Ectodermal cell (in vitro differentiated cells): ENCODE data around the gene ADAMTSL4.

ENCODE experiments used
- H3K27ac ChIP-seq: 2 replicates; pipeline ENCODE4 v1.7.0; 2013; ENCODE audit warnings: mild to moderate bottlenecking, low read depth, low read length; ENCODE audit not compliant: insufficient read depth, poor library complexity, severe bottlenecking
- H3K27me3 ChIP-seq: 2 replicates; pipeline ENCODE4 v1.7.0; 2013; ENCODE audit warnings: mild to moderate bottlenecking, low read length; ENCODE audit not compliant: insufficient read depth, control insufficient read depth, poor library complexity, severe bottlenecking
- H3K36me3 ChIP-seq: one replicate; pipeline ENCODE4 v1.7.0; 2013; ENCODE audit warnings: low read length; ENCODE audit not compliant: control insufficient read depth, insufficient read depth
- H3K4me1 ChIP-seq: one replicate; pipeline ENCODE4 v1.7.0; 2013; ENCODE audit warnings: low read length; ENCODE audit not compliant: control insufficient read depth, insufficient read depth
- H3K4me3 ChIP-seq: 2 replicates; pipeline ENCODE4 v1.7.0; 2013; ENCODE audit warnings: low read depth, low read length, control low read depth; ENCODE audit not compliant: insufficient read depth
- H3K9me3 ChIP-seq: 2 replicates; pipeline ENCODE4 v1.7.0; 2013; ENCODE audit warnings: mild to moderate bottlenecking, low read length, moderate library complexity; ENCODE audit not compliant: control insufficient read depth
- WGBS, 2 experiments: methylation state at CpG; one replicate each; pipeline ENCODE4 v1.1.7; 2013; ENCODE audit warnings: missing lambda C conversion rate in 2 of 2; 5-methylcytosine and 5-hydroxymethylcytosine counted together

ADAMTSL4 gene

GRCh38 chr1:150534002-150534401, 15.2 kb upstream of the ADAMTSL4 start:
- H3K27ac ChIP-seq: no peak overlapping the region
- 78 to 81% methylated on average over 6 of the region's 6 CpGs for WGBS, 2 experiments
- H3K4me3 ChIP-seq: no peak overlapping the region
- H3K9me3 ChIP-seq: no peaks in the 10 kb centered on the region
- no peaks in the 10 kb centered on the region for H3K36me3 ChIP-seq
- peaks cover 4% of the 10 kb centered on the region for H3K4me1 ChIP-seq
- H3K27me3 ChIP-seq: no peaks in the 10 kb centered on the region

DNA sequence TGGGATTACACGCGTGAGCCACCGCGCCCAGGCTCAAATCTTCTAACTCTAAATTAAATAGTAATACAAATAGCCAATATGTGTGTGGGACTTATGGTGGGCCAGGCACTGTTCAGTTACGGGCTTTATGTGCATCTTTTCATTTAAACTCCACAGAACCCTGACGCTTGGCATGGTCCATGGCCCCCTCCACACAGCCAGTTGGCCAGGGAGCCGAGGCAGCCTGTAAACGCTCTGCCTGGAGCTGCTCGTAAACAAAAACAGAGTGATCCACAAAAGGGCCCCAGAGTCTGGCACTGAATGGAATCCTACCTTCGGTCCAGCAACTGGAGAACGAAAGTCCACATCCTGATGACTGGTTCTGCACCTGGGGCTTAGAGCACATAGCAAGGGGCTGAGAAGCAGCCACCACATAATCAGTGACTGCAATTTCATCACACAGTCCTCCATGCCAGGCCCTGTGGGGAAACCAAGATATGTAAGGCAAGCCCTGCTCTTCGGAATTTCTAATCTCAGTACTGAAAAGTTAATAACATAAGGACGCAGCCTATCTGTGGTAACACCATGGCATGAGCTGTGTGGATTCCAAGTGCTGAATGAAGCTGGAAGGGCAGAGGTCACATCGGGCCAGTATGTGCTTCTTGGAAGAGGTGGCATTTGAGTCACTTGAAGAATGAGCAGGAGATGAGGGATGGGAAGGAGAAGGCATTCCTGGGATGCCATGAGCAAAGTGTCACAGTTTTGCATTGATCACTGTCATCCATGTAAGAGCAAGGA, 13.5 kb upstream of the ADAMTSL4 start:
- H3K27me3 ChIP-seq: no peaks in the 10 kb centered on the region
- H3K4me1 ChIP-seq: peaks cover 4% of the 10 kb centered on the region
- no peak overlapping the region for H3K4me3 ChIP-seq
- no peaks in the 10 kb centered on the region for H3K9me3 ChIP-seq
- no peak overlapping the region for H3K27ac ChIP-seq
- 94% methylated on average over 14 of the region's 14 CpGs for WGBS, 2 experiments
- H3K36me3 ChIP-seq: no peaks in the 10 kb centered on the region

- no peaks in the 10 kb centered on the region for H3K27me3 ChIP-seq
- no peaks in the 10 kb centered on the region for H3K9me3 ChIP-seq
- H3K27ac ChIP-seq: no peak overlapping the region
- H3K36me3 ChIP-seq: no peaks in the 10 kb centered on the region
- no peak overlapping the region for H3K4me3 ChIP-seq
- peaks cover 4% of the 10 kb centered on the region for H3K4me1 ChIP-seq
- 92 to 93% methylated on average over 12 of the region's 12 CpGs for WGBS, 2 experiments
Measured at GRCh38 chr1:150536836-150537731, 12.1 kb upstream of the ADAMTSL4 start.

DNA sequence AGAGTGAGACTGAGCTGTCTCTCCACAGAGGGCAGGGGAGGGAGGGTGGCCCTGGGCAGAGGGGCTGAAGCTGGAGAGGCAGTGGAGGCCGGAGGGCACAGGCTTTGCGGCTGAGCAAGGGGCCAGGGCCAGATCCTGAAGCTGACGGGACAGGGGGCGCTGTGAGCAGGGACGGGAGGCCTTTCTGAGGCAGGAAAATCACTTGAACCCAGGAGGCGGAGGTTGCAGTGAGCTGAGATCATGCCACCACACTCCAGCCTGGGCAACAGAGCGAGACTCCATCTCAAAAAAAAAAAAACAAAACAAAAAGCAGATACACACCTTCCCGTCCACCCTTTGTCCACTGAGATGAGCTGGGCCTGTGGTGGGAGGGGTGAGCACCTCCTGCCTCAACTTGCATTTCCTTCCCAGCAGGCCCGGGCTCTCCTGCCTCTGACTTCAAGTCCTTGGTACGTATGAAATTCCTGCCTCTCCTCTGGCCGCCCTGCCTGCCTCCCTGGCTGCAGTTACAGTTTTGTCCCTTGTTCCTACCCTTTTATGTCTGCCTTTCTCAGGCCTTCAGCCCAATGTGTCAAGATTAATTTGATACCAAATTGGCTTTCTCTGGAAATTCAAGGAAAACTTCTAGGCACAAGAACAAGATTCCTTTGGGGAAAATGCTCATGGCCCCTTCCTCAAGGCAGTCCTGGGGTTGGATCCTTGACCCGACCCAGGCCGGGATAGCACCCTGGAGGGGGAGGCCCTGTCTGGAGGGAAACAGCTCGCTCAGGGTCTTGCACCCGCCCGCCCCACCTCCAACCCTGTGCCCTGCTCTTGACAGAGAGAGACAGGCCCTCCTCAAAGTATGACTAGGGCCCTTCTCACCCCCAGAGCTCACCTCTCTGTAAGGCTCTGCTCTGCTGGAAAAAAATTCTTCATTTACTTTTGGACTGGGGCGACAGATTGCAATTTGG, 11.2 kb upstream of the ADAMTSL4 start:
- Histone ChIP-seq H3K4me1 (peaks cover 4% of the 10 kb centered on the region), H3K4me3 (no peak overlapping the region), H3K36me3 (no peaks in the 10 kb centered on the region), H3K27me3 (no peaks in the 10 kb centered on the region), H3K9me3 (no peaks in the 10 kb centered on the region), H3K27ac (no peak overlapping the region)
- WGBS, 2 experiments: 73 to 77% methylated on average over 17 of the region's 17 CpGs

DNA sequence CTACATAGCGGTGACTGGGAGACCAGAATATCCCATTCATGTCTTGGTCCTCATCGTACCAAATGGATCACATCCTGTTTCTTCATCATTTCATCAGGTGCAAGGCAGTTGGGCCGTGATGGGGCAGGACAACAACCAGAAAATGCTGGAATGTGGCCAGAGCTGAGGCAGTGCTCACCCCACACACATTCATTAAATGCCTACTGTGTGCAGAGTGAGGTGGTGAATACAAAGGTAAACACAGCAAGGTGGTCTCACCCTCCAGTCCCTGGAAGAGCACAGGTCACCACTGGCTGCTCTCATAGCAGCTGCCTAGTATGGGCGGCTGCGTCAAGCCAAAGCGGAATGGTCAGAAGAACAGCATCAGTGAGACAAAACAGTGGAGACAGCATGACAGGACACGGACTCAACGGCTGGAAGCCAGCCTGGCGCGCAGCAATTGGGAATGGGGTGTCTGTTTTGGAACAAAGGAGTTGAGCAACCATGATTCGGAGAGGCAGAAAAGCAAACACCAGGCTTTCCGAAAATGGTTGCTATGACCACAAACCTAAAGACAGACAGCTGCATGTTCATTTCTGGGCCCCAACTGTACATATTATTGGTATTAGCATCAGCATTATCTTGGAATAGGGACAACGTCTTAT, 5.6 kb upstream of the ADAMTSL4 start:
- 94% methylated on average over 12 to 13 of the region's 13 CpGs for WGBS, 2 experiments
- no peaks in the 10 kb centered on the region for H3K4me1 ChIP-seq
- no peak overlapping the region for H3K27ac ChIP-seq
- no peaks in the 10 kb centered on the region for H3K36me3 ChIP-seq
- no peak overlapping the region for H3K4me3 ChIP-seq
- H3K27me3 ChIP-seq: peaks cover 12% of the 10 kb centered on the region
- no peaks in the 10 kb centered on the region for H3K9me3 ChIP-seq

DNA sequence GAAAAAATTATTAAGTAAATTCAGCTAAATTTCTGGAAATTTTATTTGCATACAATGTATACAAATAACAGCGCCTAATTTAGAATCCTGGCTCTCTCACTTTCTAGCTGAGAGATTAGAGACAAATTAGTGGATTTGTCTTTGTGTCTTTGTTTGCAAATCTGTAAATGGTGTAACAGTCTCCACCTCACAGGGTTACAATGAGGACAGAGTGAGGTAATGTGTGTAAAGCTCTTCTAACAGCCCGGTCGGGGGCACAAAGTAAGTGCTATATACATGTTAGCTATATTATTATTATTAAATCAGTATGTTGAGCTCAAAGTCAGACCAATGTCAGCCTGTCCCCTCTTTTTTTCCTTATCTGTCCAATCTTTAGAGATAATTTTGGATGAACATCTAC, 5.0 kb upstream of the ADAMTSL4 start:
- Histone ChIP-seq H3K27me3 (peaks cover 18% of the 10 kb centered on the region), H3K4me1 (no peaks in the 10 kb centered on the region), H3K4me3 (no peak overlapping the region), H3K36me3 (no peaks in the 10 kb centered on the region), H3K27ac (no peak overlapping the region), H3K9me3 (no peaks in the 10 kb centered on the region)
- 100% methylated on average over 1 to 2 of the region's 3 CpGs for WGBS, 2 experiments

DNA sequence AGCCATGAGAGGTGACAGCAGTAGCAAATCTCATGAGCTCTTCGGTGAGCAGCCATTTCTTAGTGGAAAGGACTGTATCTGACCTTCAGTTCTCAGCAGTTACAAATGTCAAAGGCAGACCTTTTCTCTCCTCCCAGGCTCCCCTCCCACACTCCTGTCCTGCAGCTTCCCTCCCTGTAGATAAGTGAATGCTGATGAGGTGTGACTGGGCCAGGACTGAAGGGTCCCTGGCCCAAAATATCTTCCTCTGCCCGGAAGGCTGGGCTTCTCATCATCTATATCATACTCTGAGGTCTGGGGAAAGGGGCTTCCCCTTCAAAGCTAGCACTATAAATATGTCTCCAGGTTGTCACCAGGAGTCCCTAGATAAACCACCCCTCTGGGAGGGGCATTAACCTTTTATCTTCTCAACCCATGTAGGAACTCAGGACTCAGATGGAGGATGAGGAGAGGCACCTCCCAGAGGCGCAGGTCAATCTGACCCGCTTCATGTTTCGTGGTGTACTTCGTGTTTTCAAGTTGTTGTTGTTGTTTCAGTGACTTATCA, 3.6 kb upstream of the ADAMTSL4 start:
- H3K4me1 ChIP-seq: no peaks in the 10 kb centered on the region
- H3K36me3 ChIP-seq: no peaks in the 10 kb centered on the region
- H3K27me3 ChIP-seq: peaks cover 32% of the 10 kb centered on the region
- H3K27ac ChIP-seq: no peak overlapping the region
- no peak overlapping the region for H3K4me3 ChIP-seq
- H3K9me3 ChIP-seq: no peaks in the 10 kb centered on the region
- WGBS, 2 experiments: 90 to 93% methylated on average over 3 to 5 of the region's 6 CpGs

GRCh38 chr1:150546294-150546937, 2.8 kb upstream of the ADAMTSL4 start:
- Histone ChIP-seq H3K27ac (no peak overlapping the region), H3K4me1 (no peaks in the 10 kb centered on the region), H3K36me3 (no peaks in the 10 kb centered on the region), H3K9me3 (no peaks in the 10 kb centered on the region), H3K4me3 (no peak overlapping the region), H3K27me3 (peaks cover 39% of the 10 kb centered on the region)
- WGBS, 2 experiments: 94% methylated on average over 16 of the region's 16 CpGs

GRCh38 chr1:150548324-150548631, 930 bp upstream of the ADAMTSL4 start:
- Histone ChIP-seq H3K4me3 (peak overlapping the region; percentile 41), H3K4me1 (peaks cover 7% of the 10 kb centered on the region), H3K36me3 (no peaks in the 10 kb centered on the region), H3K9me3 (no peaks in the 10 kb centered on the region), H3K27me3 (peaks cover 39% of the 10 kb centered on the region), H3K27ac (no peak overlapping the region)
- WGBS, 2 experiments: 80 to 100% methylated on average over 1 to 2 of the region's 4 CpGs
